GM12878 (cell line): ENCODE measurements around the gene IQCH.

Experiments used
- CTCF ChIP-seq, 3 experiments: IDR thresholded peaks in 2 of 3; conservative IDR thresholded peaks in 1 of 3; 2 replicates each; pipeline ENCODE4 v1.5.1; 2011; ENCODE audit warnings: low read depth in 3 of 3, low read length in 3 of 3, mild to moderate bottlenecking in 3 of 3, control low read depth in 2 of 3, moderate library complexity in 2 of 3, inconsistent platforms in 1 of 3, mixed read lengths in 1 of 3; ENCODE audit not compliant: control insufficient read depth in 2 of 3, insufficient read depth in 1 of 3; ENCODE audit errors: extremely low read depth in 1 of 3
- EGR1 ChIP-seq, 2 experiments: IDR thresholded peaks; 1 replicate in 1 of 2; 2 replicates in 1 of 2; pipeline ENCODE4 v1.6.1; 2011 to 2012; ENCODE audit warnings: low read depth in 2 of 2, low read length in 2 of 2, borderline replicate concordance in 1 of 2, mild to moderate bottlenecking in 1 of 2, moderate library complexity in 1 of 2
- GATAD2B ChIP-seq: fragments of 450-650 bp; conservative IDR thresholded peaks from 2 replicates; pipeline ENCODE4 v1.6.1; 2017; ENCODE audit warnings: low read depth, mild to moderate bottlenecking, moderate library complexity
- POLR2A ChIP-seq: IDR thresholded peaks from 2 replicates; pipeline ENCODE4 v1.6.1; 2011; ENCODE audit warnings: low read depth, mild to moderate bottlenecking, low read length
- SMC3 ChIP-seq: IDR thresholded peaks from 2 replicates; pipeline ENCODE4 v1.6.1; 2011; ENCODE audit warnings: low read length, improper control_type of control experiment, borderline replicate concordance
- TARDBP ChIP-seq: IDR thresholded peaks from 2 replicates; pipeline ENCODE4 v1.6.1; 2016; ENCODE audit warnings: borderline replicate concordance
- TBL1XR1 ChIP-seq: IDR thresholded peaks from 2 replicates; pipeline ENCODE4 v1.6.1; 2012; ENCODE audit warnings: low read depth, low read length, improper control_type of control experiment

- TF ChIP-seq GATAD2B (no peak), SMC3 (no peak), TBL1XR1 (no peak), TARDBP (no peak), EGR1 (IDR thresholded peaks at IDR 0.05; ENCODE audit: borderline replicate concordance in 1 of 2, low read depth in 2 of 2, low read length in 2 of 2) (no peak), CTCF (IDR thresholded peaks at IDR 0.05 in 2 of 3, conservative IDR thresholded peaks at IDR 0.05 in 1 of 3; ENCODE audit: control insufficient read depth in 2 of 3, extremely low read depth in 1 of 3, insufficient read depth in 1 of 3, low read depth in 3 of 3, low read length in 3 of 3) (no peak), POLR2A (no peak)
These were observed 73.2 kb downstream of the IQCH start for GRCh38 chr15:67327737-67328136.
